Transverse colon (tissue), 3 donors: ENCODE data around the gene SOD2.

Experiments used
- CTCF ChIP-seq, 5 experiments: fragments of 200-600 bp in 3 of 5; fragments of 450-650 bp in 2 of 5; sonication (generic) in 3 of 5; IDR thresholded peaks; 1 replicate in 2 of 5; 2 replicates in 3 of 5; pipeline ENCODE4 v1.5.1; 2016 to 2017; ENCODE audit warnings: antibody characterized with exemption in 5 of 5, inconsistent platforms in 3 of 5, mild to moderate bottlenecking in 2 of 5, moderate library complexity in 1 of 5
- EP300 ChIP-seq: sonication (generic); formaldehyde crosslinking; IDR thresholded peaks from one replicate; pipeline ENCODE4 v1.6.1; 2017; ENCODE audit warnings: antibody characterized with exemption, low read depth

- TF ChIP-seq CTCF (IDR thresholded peaks at IDR 0.05) (no peak), EP300 (no peak)
These were observed 9.1 kb downstream of the SOD2 start for GRCh38 chr6:159684013-159684304.
